ENCODE results near the gene MCUB. TPM values are rescaled to one million over a fixed set of nuclear protein-coding genes. Genes with fewer than 3 reads are reported as not detected.

MCUB gene
- total RNA-seq, 1 donor from 2014 or later, result 5.7 TPM

- Histone ChIP-seq H3K4me1 (ENCODE audit: control insufficient read depth in 3 of 3, insufficient read depth in 3 of 3, low read length in 3 of 3) (no peaks in the 10 kb centered on the region), H3K36me3 (ENCODE audit: control insufficient read depth in 3 of 3, insufficient read depth in 3 of 3, low read length in 3 of 3) (peaks cover 3 to 17% (median 10%) of the 10 kb centered on the region in 3 donors)
These were observed 148.9 kb downstream of the MCUB start for GRCh38 chr4:109708990-109709389.

DNA sequence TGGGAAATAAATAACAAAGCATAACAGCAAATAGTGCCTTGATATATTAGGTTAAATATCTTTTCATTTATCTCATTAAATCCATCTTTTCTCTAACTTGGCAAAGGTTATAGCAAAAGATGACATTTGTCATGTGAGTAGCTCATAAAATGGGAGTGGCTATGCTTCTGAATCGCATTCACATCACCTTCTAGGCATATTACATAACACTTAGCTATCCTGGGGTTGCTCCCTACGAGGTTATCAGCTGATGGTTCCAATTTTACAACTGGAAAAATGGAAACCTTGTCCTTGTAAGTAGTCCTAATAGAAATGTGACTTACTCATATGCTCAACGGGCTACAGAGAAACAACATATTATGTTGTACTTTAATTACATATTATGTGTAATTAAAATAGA, 153.5 kb downstream of the MCUB start:
- Histone ChIP-seq H3K27ac (ENCODE audit: low read depth, low read length) (no peak overlapping the region), H3K9ac (ENCODE audit: low read depth in 1 of 3, low read length in 3 of 3) (no peak overlapping the region), H3K4me1 (ENCODE audit: control insufficient read depth in 3 of 3, insufficient read depth in 3 of 3, low read length in 3 of 3) (no peaks in the 10 kb centered on the region), H3K4me3 (ENCODE audit: low read length in 3 of 3) (no peak overlapping the region), H3K36me3 (ENCODE audit: control insufficient read depth in 3 of 3, insufficient read depth in 3 of 3, low read length in 3 of 3) (peaks cover 6 to 24% (median 22%) of the 10 kb centered on the region in 3 donors), H3K9me3 (ENCODE audit: control insufficient read depth in 3 of 3, low read length in 3 of 3) (no peaks in the 10 kb centered on the region), H3K27me3 (ENCODE audit: control insufficient read depth in 3 of 3, insufficient read depth in 3 of 3, low read length in 3 of 3) (no peaks in the 10 kb centered on the region)

More at GRCh38 chr4:109708990-109709389, 148.9 kb downstream of the MCUB start:
- H3K27ac ChIP-seq (ENCODE audit: low read depth, low read length), result no peak overlapping the region
- H3K27me3 ChIP-seq (ENCODE audit: control insufficient read depth in 3 of 3, insufficient read depth in 3 of 3, low read length in 3 of 3), result no peaks in the 10 kb centered on the region
- H3K9me3 ChIP-seq (ENCODE audit: control insufficient read depth in 3 of 3, low read length in 3 of 3), result no peaks in the 10 kb centered on the region
- H3K9ac ChIP-seq (ENCODE audit: low read depth in 1 of 3, low read length in 3 of 3), result no peak overlapping the region
- H3K4me3 ChIP-seq (ENCODE audit: low read length in 3 of 3), result no peak overlapping the region

- Histone ChIP-seq H3K27me3 (ENCODE audit: control insufficient read depth in 3 of 3, insufficient read depth in 3 of 3, low read length in 3 of 3) (no peaks in the 10 kb centered on the region), H3K4me1 (ENCODE audit: control insufficient read depth in 3 of 3, insufficient read depth in 3 of 3, low read length in 3 of 3) (no peaks in the 10 kb centered on the region), H3K9ac (ENCODE audit: low read depth in 1 of 3, low read length in 3 of 3) (no peak overlapping the region), H3K36me3 (ENCODE audit: control insufficient read depth in 3 of 3, insufficient read depth in 3 of 3, low read length in 3 of 3) (peaks cover 3 to 17% (median 14%) of the 10 kb centered on the region in 3 donors), H3K9me3 (ENCODE audit: control insufficient read depth in 3 of 3, low read length in 3 of 3) (no peaks in the 10 kb centered on the region), H3K27ac (ENCODE audit: low read depth, low read length) (no peak overlapping the region), H3K4me3 (ENCODE audit: low read length in 3 of 3) (no peak overlapping the region)
These were observed 158.7 kb downstream of the MCUB start for GRCh38 chr4:109718759-109719158.

- Histone ChIP-seq H3K9ac (ENCODE audit: low read depth in 1 of 3, low read length in 3 of 3) (no peak overlapping the region), H3K9me3 (ENCODE audit: control insufficient read depth in 3 of 3, low read length in 3 of 3) (no peaks in the 10 kb centered on the region), H3K27ac (ENCODE audit: low read depth, low read length) (no peak overlapping the region), H3K36me3 (ENCODE audit: control insufficient read depth in 3 of 3, insufficient read depth in 3 of 3, low read length in 3 of 3) (peaks cover 3 to 14% (median 8%) of the 10 kb centered on the region in 3 donors), H3K4me1 (ENCODE audit: control insufficient read depth in 3 of 3, insufficient read depth in 3 of 3, low read length in 3 of 3) (no peaks in the 10 kb centered on the region), H3K27me3 (ENCODE audit: control insufficient read depth in 3 of 3, insufficient read depth in 3 of 3, low read length in 3 of 3) (no peaks in the 10 kb centered on the region), H3K4me3 (ENCODE audit: low read length in 3 of 3) (no peak overlapping the region)
These were observed 159.6 kb downstream of the MCUB start for GRCh38 chr4:109719604-109720003.

- Histone ChIP-seq H3K4me1 (ENCODE audit: control insufficient read depth in 3 of 3, insufficient read depth in 3 of 3, low read length in 3 of 3) (no peaks in the 10 kb centered on the region), H3K9me3 (ENCODE audit: control insufficient read depth in 3 of 3, low read length in 3 of 3) (no peaks in the 10 kb centered on the region), H3K4me3 (ENCODE audit: low read length in 3 of 3) (no peak overlapping the region), H3K9ac (ENCODE audit: low read depth in 1 of 3, low read length in 3 of 3) (no peak overlapping the region), H3K36me3 (ENCODE audit: control insufficient read depth in 3 of 3, insufficient read depth in 3 of 3, low read length in 3 of 3) (peaks cover 3 to 14% (median 8%) of the 10 kb centered on the region in 3 donors), H3K27ac (ENCODE audit: low read depth, low read length) (no peak overlapping the region), H3K27me3 (ENCODE audit: control insufficient read depth in 3 of 3, insufficient read depth in 3 of 3, low read length in 3 of 3) (no peaks in the 10 kb centered on the region)
These were observed 161.0 kb downstream of the MCUB start for GRCh38 chr4:109721033-109721432.

- Histone ChIP-seq H3K9me3 (ENCODE audit: control insufficient read depth in 3 of 3, low read length in 3 of 3) (no peaks in the 10 kb centered on the region), H3K4me1 (ENCODE audit: control insufficient read depth in 3 of 3, insufficient read depth in 3 of 3, low read length in 3 of 3) (no peaks in the 10 kb centered on the region), H3K36me3 (ENCODE audit: control insufficient read depth in 3 of 3, insufficient read depth in 3 of 3, low read length in 3 of 3) (peaks cover 0 to 2% (median 0%) of the 10 kb centered on the region in 3 donors), H3K4me3 (ENCODE audit: low read length in 3 of 3) (no peak overlapping the region), H3K9ac (ENCODE audit: low read depth in 1 of 3, low read length in 3 of 3) (no peak overlapping the region), H3K27me3 (ENCODE audit: control insufficient read depth in 3 of 3, insufficient read depth in 3 of 3, low read length in 3 of 3) (no peaks in the 10 kb centered on the region), H3K27ac (ENCODE audit: low read depth, low read length) (no peak overlapping the region)
These were observed 162.3 kb downstream of the MCUB start for GRCh38 chr4:109722357-109722756.

- no peak overlapping the region for H3K9ac ChIP-seq (ENCODE audit: low read depth in 1 of 3, low read length in 3 of 3)
- H3K36me3 ChIP-seq (ENCODE audit: control insufficient read depth in 3 of 3, insufficient read depth in 3 of 3, low read length in 3 of 3), result no peaks in the 10 kb centered on the region
- no peak overlapping the region for H3K27ac ChIP-seq (ENCODE audit: low read depth, low read length)
- H3K4me3 ChIP-seq (ENCODE audit: low read length in 3 of 3), result no peak overlapping the region
- H3K4me1 ChIP-seq (ENCODE audit: control insufficient read depth in 3 of 3, insufficient read depth in 3 of 3, low read length in 3 of 3), result peaks cover 0 to 3% (median 0%) of the 10 kb centered on the region in 3 donors
- H3K27me3 ChIP-seq (ENCODE audit: control insufficient read depth in 3 of 3, insufficient read depth in 3 of 3, low read length in 3 of 3), result no peaks in the 10 kb centered on the region
- no peaks in the 10 kb centered on the region for H3K9me3 ChIP-seq (ENCODE audit: control insufficient read depth in 3 of 3, low read length in 3 of 3)
These were observed 163.1 kb downstream of the MCUB start for GRCh38 chr4:109723110-109723509.

- Histone ChIP-seq H3K4me1 (ENCODE audit: control insufficient read depth in 3 of 3, insufficient read depth in 3 of 3, low read length in 3 of 3) (peaks cover 7 to 17% (median 8%) of the 10 kb centered on the region in 3 donors), H3K9me3 (ENCODE audit: control insufficient read depth in 3 of 3, low read length in 3 of 3) (no peaks in the 10 kb centered on the region), H3K27ac (ENCODE audit: low read depth, low read length) (no peak overlapping the region), H3K36me3 (ENCODE audit: control insufficient read depth in 3 of 3, insufficient read depth in 3 of 3, low read length in 3 of 3) (no peaks in the 10 kb centered on the region), H3K9ac (ENCODE audit: low read depth in 1 of 3, low read length in 3 of 3) (no peak overlapping the region), H3K27me3 (ENCODE audit: control insufficient read depth in 3 of 3, insufficient read depth in 3 of 3, low read length in 3 of 3) (no peaks in the 10 kb centered on the region), H3K4me3 (ENCODE audit: low read length in 3 of 3) (peak overlapping the region in 2 of 3 donors; percentile 14 to 92)
These were observed 168.3 kb downstream of the MCUB start for GRCh38 chr4:109728385-109728784.

GRCh38 chr4:109729117-109729717, 169.2 kb downstream of the MCUB start:
- Histone ChIP-seq H3K9ac (ENCODE audit: low read depth in 1 of 3, low read length in 3 of 3) (peak overlapping the region; percentile 78 to 87 (median 83)), H3K4me1 (ENCODE audit: control insufficient read depth in 3 of 3, insufficient read depth in 3 of 3, low read length in 3 of 3) (peaks cover 7 to 17% (median 8%) of the 10 kb centered on the region in 3 donors), H3K4me3 (ENCODE audit: low read length in 3 of 3) (peak overlapping the region; percentile 90 to 92 (median 90)), H3K27ac (ENCODE audit: low read depth, low read length) (peak overlapping the region; percentile 63), H3K36me3 (ENCODE audit: control insufficient read depth in 3 of 3, insufficient read depth in 3 of 3, low read length in 3 of 3) (no peaks in the 10 kb centered on the region), H3K9me3 (ENCODE audit: control insufficient read depth in 3 of 3, low read length in 3 of 3) (no peaks in the 10 kb centered on the region), H3K27me3 (ENCODE audit: control insufficient read depth in 3 of 3, insufficient read depth in 3 of 3, low read length in 3 of 3) (no peaks in the 10 kb centered on the region)

- H3K27me3 ChIP-seq (ENCODE audit: control insufficient read depth in 3 of 3, insufficient read depth in 3 of 3, low read length in 3 of 3), result no peaks in the 10 kb centered on the region
- H3K9ac ChIP-seq (ENCODE audit: low read depth in 1 of 3, low read length in 3 of 3), result peak within 1 kb of the TSS; percentile 88 to 96 (median 91)
- H3K36me3 ChIP-seq (ENCODE audit: control insufficient read depth in 3 of 3, insufficient read depth in 3 of 3, low read length in 3 of 3), result no peaks in the 10 kb centered on the region
- H3K4me3 ChIP-seq (ENCODE audit: low read length in 3 of 3), result peak within 1 kb of the TSS; percentile 90 to 92 (median 91)
- peak within 1 kb of the TSS; percentile 91 for H3K27ac ChIP-seq (ENCODE audit: low read depth, low read length)
- H3K9me3 ChIP-seq (ENCODE audit: control insufficient read depth in 3 of 3, low read length in 3 of 3), result no peaks in the 10 kb centered on the region
- peaks cover 7 to 17% (median 8%) of the 10 kb centered on the region in 3 donors for H3K4me1 ChIP-seq (ENCODE audit: control insufficient read depth in 3 of 3, insufficient read depth in 3 of 3, low read length in 3 of 3)
These were observed 169.9 kb downstream of the MCUB start, which contains the start of gene PLA2G12A for GRCh38 chr4:109729718-109730618. PLA2G12A (minus strand) TSS chr4:109730070; CDS start chr4:109729809, 261 bp downstream.
